Gastroesophageal sphincter (tissue), 3 donors: ENCODE measurements around the gene COL6A1.

Experiments
- CTCF ChIP-seq, 4 experiments: fragments of 200-600 bp in 2 of 4; fragments of 450-650 bp in 2 of 4; sonication (generic) in 1 of 4; IDR thresholded peaks; one replicate each; pipeline ENCODE4 v1.5.1; 2017 to 2019; ENCODE audit warnings: antibody characterized with exemption in 4 of 4, mild to moderate bottlenecking in 2 of 4, moderate library complexity in 2 of 4
- EP300 ChIP-seq: sonication (generic); formaldehyde crosslinking; IDR thresholded peaks from one replicate; pipeline ENCODE4 v1.6.1; 2017; ENCODE audit warnings: antibody characterized with exemption, mild to moderate bottlenecking
- POLR2A ChIP-seq, 2 donors: fragments of 450-650 bp; IDR thresholded peaks; one replicate each; pipeline ENCODE4 v1.6.1; 2017; ENCODE audit warnings: antibody characterized with exemption in 2 of 2, mild to moderate bottlenecking in 2 of 2, moderate library complexity in 1 of 2
- POLR2AphosphoS5 ChIP-seq: sonication (generic); formaldehyde crosslinking; IDR thresholded peaks from one replicate; pipeline ENCODE4 v1.6.1; 2017; ENCODE audit warnings: antibody characterized with exemption

DNA sequence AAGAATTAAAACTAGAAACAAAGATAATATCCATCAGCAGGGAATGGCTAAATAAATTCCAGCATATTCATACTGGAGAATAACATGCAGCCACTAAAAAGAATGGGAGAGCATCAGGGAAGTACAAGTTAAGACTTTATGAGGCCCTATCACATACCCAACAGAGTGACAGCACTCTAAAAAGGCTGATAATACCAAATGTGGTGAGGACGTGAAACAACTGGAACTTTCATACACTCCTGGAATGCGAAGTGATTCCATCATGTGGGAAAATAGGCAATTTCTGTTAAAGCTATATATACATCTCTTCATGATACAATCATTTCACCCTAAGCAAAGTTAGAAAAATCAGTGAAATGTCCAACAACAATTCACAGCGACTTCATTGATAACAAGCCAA, 42.6 kb downstream of the COL6A1 start:
- no peak for TF ChIP-seq CTCF (IDR thresholded peaks at IDR 0.05)
- TF ChIP-seq POLR2A (IDR thresholded peaks at IDR 0.05), result no peak
- no peak for TF ChIP-seq EP300
- no peak for TF ChIP-seq POLR2AphosphoS5
